GM19467 (cell line): ENCODE data around the gene PADI1.

Source experiments
- ATAC-seq: cut with Tn5 transposase; IDR thresholded peaks from one replicate; pipeline ENCODE4 v1.9.1; 2021; ENCODE audit warnings: mild to moderate bottlenecking, moderate library complexity; ENCODE audit not compliant: unreplicated experiment

Gene PADI1

GRCh38 chr1:17181781-17182464 lies 23.0 kb upstream of the PADI1 start:
- no peak for ATAC-seq

- ATAC-seq, result no peak
These were observed 21.4 kb upstream of the PADI1 start for GRCh38 chr1:17183388-17184160.

- ATAC-seq, result no peak
These were observed 20.7 kb upstream of the PADI1 start for GRCh38 chr1:17184161-17184665.

GRCh38 chr1:17184822-17185484 lies 20.0 kb upstream of the PADI1 start:
- no peak for ATAC-seq

GRCh38 chr1:17185485-17185860 lies 19.5 kb upstream of the PADI1 start:
- ATAC-seq, result no peak

- no peak for ATAC-seq
These were observed 18.6 kb upstream of the PADI1 start for GRCh38 chr1:17186216-17186909.

- ATAC-seq, result no peak
These were observed 17.9 kb upstream of the PADI1 start for GRCh38 chr1:17187051-17187450.

GRCh38 chr1:17188217-17188616 lies 16.7 kb upstream of the PADI1 start:
- ATAC-seq, result no peak

- ATAC-seq, result no peak
These were observed 15.9 kb upstream of the PADI1 start for GRCh38 chr1:17188889-17189631.

GRCh38 chr1:17189632-17189990 lies 15.3 kb upstream of the PADI1 start:
- no peak for ATAC-seq

GRCh38 chr1:17190010-17190995 lies 14.6 kb upstream of the PADI1 start:
- ATAC-seq, result no peak

- ATAC-seq, result no peak
These were observed 13.0 kb upstream of the PADI1 start for GRCh38 chr1:17191990-17192242.

GRCh38 chr1:17192394-17193221 lies 12.3 kb upstream of the PADI1 start:
- no peak for ATAC-seq

GRCh38 chr1:17193222-17194132 lies 11.5 kb upstream of the PADI1 start:
- ATAC-seq, result no peak

GRCh38 chr1:17194133-17194475 lies 10.8 kb upstream of the PADI1 start:
- no peak for ATAC-seq

GRCh38 chr1:17194615-17195528 lies 10.1 kb upstream of the PADI1 start:
- no peak for ATAC-seq

GRCh38 chr1:17195731-17196130 lies 9.2 kb upstream of the PADI1 start:
- ATAC-seq, result no peak
